Glutamatergic neuron (in vitro differentiated cells): ENCODE results near the gene TIMP4. TPM values are rescaled to one million over a fixed set of nuclear protein-coding genes. Genes with fewer than 3 reads are reported as not detected.

Experiments
- DNase-seq: peaks from one replicate; pipeline ENCODE4 v3.0.0; 2022
- H3K27ac Mint-ChIP-seq: one replicate; pipeline ENCODE4 v1.8.0; 2020; ENCODE audit warnings: mild to moderate bottlenecking, mixed read lengths, inconsistent platforms; ENCODE audit not compliant: unreplicated experiment
- H3K27me3 Mint-ChIP-seq: one replicate; pipeline ENCODE4 v1.8.0; 2020; ENCODE audit warnings: mild to moderate bottlenecking, moderate library complexity, mixed read lengths, inconsistent platforms; ENCODE audit not compliant: unreplicated experiment
- H3K36me3 Mint-ChIP-seq: one replicate; pipeline ENCODE4 v1.8.0; 2020; ENCODE audit warnings: mild to moderate bottlenecking, mixed read lengths, inconsistent platforms; ENCODE audit not compliant: unreplicated experiment
- H3K4me1 Mint-ChIP-seq: one replicate; pipeline ENCODE4 v1.8.0; 2020; ENCODE audit warnings: mild to moderate bottlenecking, low read depth, mixed read lengths, inconsistent platforms; ENCODE audit not compliant: unreplicated experiment
- H3K4me3 Mint-ChIP-seq: one replicate; pipeline ENCODE4 v1.8.0; 2020; ENCODE audit warnings: mild to moderate bottlenecking, mixed read lengths, inconsistent platforms; ENCODE audit not compliant: unreplicated experiment
- H3K9me3 Mint-ChIP-seq: one replicate; pipeline ENCODE4 v1.8.0; 2020; ENCODE audit warnings: mild to moderate bottlenecking, moderate library complexity, mixed read lengths, inconsistent platforms; ENCODE audit not compliant: unreplicated experiment
- CTCF ChIP-seq: fragments of 200-600 bp; sonication (generic); IDR thresholded peaks from one replicate; pipeline ENCODE4 v1.5.0; 2021; ENCODE audit not compliant: partially characterized antibody, unreplicated experiment
- total RNA-seq: library from RNA; stranded (reverse); fragmentation: NEBNext Ultra II Directional; extraction: Animal tissue kit (Norgen Biotek cat#: 25700); gene quantifications from one replicate; pipeline ENCODE4 v1.2.1, GENCODE V29; 2021; ENCODE audit not compliant: unreplicated experiment

Gene TIMP4
- total RNA-seq, 1 donor from 2014 or later = not detected

GRCh38 chr3:12196684-12197083 lies 38.0 kb upstream of the TIMP4 start:
- Mint-ChIP-seq H3K27me3 (no peaks in the 10 kb centered on the region), H3K4me1 (peaks cover 5% of the 10 kb centered on the region), H3K27ac (no peak overlapping the region), H3K36me3 (no peaks in the 10 kb centered on the region), H3K9me3 (no peaks in the 10 kb centered on the region), H3K4me3 (no peak overlapping the region)
- TF ChIP-seq CTCF = no peak
- no peak for DNase-seq

- no peak for TF ChIP-seq CTCF
- no peaks in the 10 kb centered on the region for H3K27me3 Mint-ChIP-seq
- no peak for DNase-seq
- H3K9me3 Mint-ChIP-seq = no peaks in the 10 kb centered on the region
- H3K36me3 Mint-ChIP-seq = peaks cover 8% of the 10 kb centered on the region
- H3K4me1 Mint-ChIP-seq = peaks cover 5% of the 10 kb centered on the region
- H3K27ac Mint-ChIP-seq = no peak overlapping the region
- no peak overlapping the region for H3K4me3 Mint-ChIP-seq
Measured at GRCh38 chr3:12195231-12195630, 36.5 kb upstream of the TIMP4 start.

- Mint-ChIP-seq H3K36me3 (peaks cover 11% of the 10 kb centered on the region), H3K4me3 (no peak overlapping the region), H3K9me3 (no peaks in the 10 kb centered on the region), H3K27me3 (no peaks in the 10 kb centered on the region), H3K4me1 (peaks cover 5% of the 10 kb centered on the region), H3K27ac (no peak overlapping the region)
- no peak for TF ChIP-seq CTCF
- DNase-seq = no peak
Measured at GRCh38 chr3:12194669-12195161, 36.0 kb upstream of the TIMP4 start.

- no peaks in the 10 kb centered on the region for H3K27me3 Mint-ChIP-seq
- no peak for TF ChIP-seq CTCF
- peaks cover 11% of the 10 kb centered on the region for H3K36me3 Mint-ChIP-seq
- no peaks in the 10 kb centered on the region for H3K9me3 Mint-ChIP-seq
- no peak overlapping the region for H3K4me3 Mint-ChIP-seq
- H3K4me1 Mint-ChIP-seq = peaks cover 5% of the 10 kb centered on the region
- H3K27ac Mint-ChIP-seq = no peak overlapping the region
- DNase-seq = no peak
Measured at GRCh38 chr3:12194209-12194608, 35.5 kb upstream of the TIMP4 start.

- Mint-ChIP-seq H3K9me3 (no peaks in the 10 kb centered on the region), H3K36me3 (peaks cover 11% of the 10 kb centered on the region), H3K4me3 (no peak overlapping the region), H3K27ac (no peak overlapping the region), H3K27me3 (no peaks in the 10 kb centered on the region), H3K4me1 (peaks cover 5% of the 10 kb centered on the region)
- no peak for TF ChIP-seq CTCF
- DNase-seq = no peak
Measured at GRCh38 chr3:12193485-12194165, 34.9 kb upstream of the TIMP4 start.
